Upper lobe of right lung (tissue), 1 donor: ENCODE measurements around the gene CDYL. TPM values are rescaled to one million over a fixed set of nuclear protein-coding genes. Genes with fewer than 3 reads are reported as not detected.

Experiments used
- ATAC-seq: fragments of 200-7000 bp; cut with Tn5 transposase; one replicate; pipeline ENCODE4 v1.9.1; 2020; ENCODE audit warnings: mild to moderate bottlenecking, moderate library complexity
- DNase-seq: peaks from one replicate; pipeline ENCODE4 v3.0.0-alpha.2; 2020
- H3K27ac ChIP-seq: fragments of 200-600 bp; one replicate; pipeline ENCODE4 v1.8.0; 2022
- H3K27me3 ChIP-seq: fragments of 200-600 bp; one replicate; pipeline ENCODE4 v1.8.0; 2022; ENCODE audit warnings: mild to moderate bottlenecking
- H3K36me3 ChIP-seq: fragments of 200-600 bp; one replicate; pipeline ENCODE4 v1.8.0; 2022
- H3K4me1 ChIP-seq: fragments of 200-600 bp; one replicate; pipeline ENCODE4 v1.8.0; 2022
- H3K4me3 ChIP-seq: fragments of 200-600 bp; one replicate; pipeline ENCODE4 v1.8.0; 2022; ENCODE audit warnings: mild to moderate bottlenecking
- H3K9me3 ChIP-seq: fragments of 200-600 bp; one replicate; pipeline ENCODE4 v1.8.0; 2022
- CTCF ChIP-seq: fragments of 200-600 bp; IDR thresholded peaks from one replicate; pipeline ENCODE4 v1.8.0; 2022; ENCODE audit warnings: antibody characterized with exemption
- intact Hi-C: fragments of 100-400 bp; cut with DNase I; formaldehyde crosslinking; loops from one replicate; pipeline ENCODE4 v1.11.0; 2022
- total RNA-seq: library from RNA; stranded (reverse); fragmentation: NEBNext Ultra II Directional; extraction: Animal tissue kit (Norgen Biotek cat#: 25700); gene quantifications from one replicate; pipeline ENCODE4 v1.2.1, GENCODE V29; 2021
- donor health status: DM: no; HTN: yes; CAD: no; lungs with severe emphysema.

The CDYL gene
- total RNA-seq, 1 donor from 2014 or later: 40.8 TPM

- Histone ChIP-seq H3K4me1 (peaks cover 10% of the 10 kb centered on the region), H3K27me3 (no peaks in the 10 kb centered on the region), H3K27ac (no peak overlapping the region), H3K36me3 (no peaks in the 10 kb centered on the region), H3K4me3 (no peak overlapping the region), H3K9me3 (no peaks in the 10 kb centered on the region)
- intact Hi-C loops: no loop called here
- DNase-seq: no peak
- no peak for ATAC-seq
- no peak for TF ChIP-seq CTCF
These were observed 41.3 kb downstream of the CDYL start for GRCh38 chr6:4817551-4817950.

- H3K27ac ChIP-seq: no peak overlapping the region
- intact Hi-C loops: no loop called here
- TF ChIP-seq CTCF: no peak
- H3K9me3 ChIP-seq: no peaks in the 10 kb centered on the region
- H3K27me3 ChIP-seq: no peaks in the 10 kb centered on the region
- ATAC-seq: no peak
- no peaks in the 10 kb centered on the region for H3K36me3 ChIP-seq
- no peak overlapping the region for H3K4me3 ChIP-seq
- H3K4me1 ChIP-seq: peaks cover 10% of the 10 kb centered on the region
- no peak for DNase-seq
These were observed 42.2 kb downstream of the CDYL start for GRCh38 chr6:4818272-4818938.

GRCh38 chr6:4819706-4820283 lies 43.6 kb downstream of the CDYL start:
- ATAC-seq (no peak), DNase-seq (no peak)
- no peaks in the 10 kb centered on the region for H3K36me3 ChIP-seq
- intact Hi-C loops: no loop called here
- no peak overlapping the region for H3K27ac ChIP-seq
- H3K4me3 ChIP-seq: no peak overlapping the region
- peaks cover 6% of the 10 kb centered on the region for H3K4me1 ChIP-seq
- H3K27me3 ChIP-seq: no peaks in the 10 kb centered on the region
- no peak for TF ChIP-seq CTCF
- no peaks in the 10 kb centered on the region for H3K9me3 ChIP-seq

- no peak for TF ChIP-seq CTCF
- ATAC-seq: no peak
These were observed 44.6 kb downstream of the CDYL start for GRCh38 chr6:4820704-4821276.

GRCh38 chr6:4822476-4822875 lies 46.3 kb downstream of the CDYL start:
- Histone ChIP-seq H3K36me3 (no peaks in the 10 kb centered on the region), H3K27me3 (no peaks in the 10 kb centered on the region), H3K9me3 (peaks cover 11% of the 10 kb centered on the region), H3K4me3 (no peak overlapping the region), H3K27ac (no peak overlapping the region), H3K4me1 (no peaks in the 10 kb centered on the region)
- intact Hi-C loops: no loop called here
- DNase-seq (no peak), ATAC-seq (no peak)
- no peak for TF ChIP-seq CTCF

More at GRCh38 chr6:4820704-4821276, 44.6 kb downstream of the CDYL start:
- Histone ChIP-seq H3K9me3 (no peaks in the 10 kb centered on the region), H3K4me3 (no peak overlapping the region), H3K4me1 (no peaks in the 10 kb centered on the region), H3K36me3 (no peaks in the 10 kb centered on the region), H3K27ac (no peak overlapping the region), H3K27me3 (no peaks in the 10 kb centered on the region)
- intact Hi-C loops: no loop called here
- no peak for DNase-seq
